ENCODE results near the gene CTNNA3. TPM values are rescaled to one million over a fixed set of nuclear protein-coding genes. Genes with fewer than 3 reads are reported as not detected.

Gene CTNNA3
- polyA plus RNA-seq, 1 experiment, result not detected

DNA sequence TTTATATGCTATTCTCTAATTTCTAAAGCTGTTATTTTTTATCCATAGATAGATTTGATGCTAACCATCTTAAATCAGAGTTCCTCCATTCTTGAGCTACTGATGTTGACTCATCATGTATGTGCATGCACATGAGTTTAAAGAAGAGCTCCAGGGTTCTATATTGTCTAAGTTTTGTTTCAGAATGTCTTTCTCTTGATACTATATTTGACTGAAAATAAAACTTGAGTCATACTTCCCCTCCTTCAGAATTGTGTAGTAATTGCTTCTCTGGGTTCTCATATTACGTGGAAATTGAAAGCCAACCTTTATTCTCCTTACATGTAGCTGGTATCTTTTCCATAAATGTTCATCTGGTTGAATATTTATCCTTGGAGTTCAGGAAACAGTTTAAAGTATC, 680.8 kb downstream of the CTNNA3 start:
- TF ChIP-seq, protein P1, sequence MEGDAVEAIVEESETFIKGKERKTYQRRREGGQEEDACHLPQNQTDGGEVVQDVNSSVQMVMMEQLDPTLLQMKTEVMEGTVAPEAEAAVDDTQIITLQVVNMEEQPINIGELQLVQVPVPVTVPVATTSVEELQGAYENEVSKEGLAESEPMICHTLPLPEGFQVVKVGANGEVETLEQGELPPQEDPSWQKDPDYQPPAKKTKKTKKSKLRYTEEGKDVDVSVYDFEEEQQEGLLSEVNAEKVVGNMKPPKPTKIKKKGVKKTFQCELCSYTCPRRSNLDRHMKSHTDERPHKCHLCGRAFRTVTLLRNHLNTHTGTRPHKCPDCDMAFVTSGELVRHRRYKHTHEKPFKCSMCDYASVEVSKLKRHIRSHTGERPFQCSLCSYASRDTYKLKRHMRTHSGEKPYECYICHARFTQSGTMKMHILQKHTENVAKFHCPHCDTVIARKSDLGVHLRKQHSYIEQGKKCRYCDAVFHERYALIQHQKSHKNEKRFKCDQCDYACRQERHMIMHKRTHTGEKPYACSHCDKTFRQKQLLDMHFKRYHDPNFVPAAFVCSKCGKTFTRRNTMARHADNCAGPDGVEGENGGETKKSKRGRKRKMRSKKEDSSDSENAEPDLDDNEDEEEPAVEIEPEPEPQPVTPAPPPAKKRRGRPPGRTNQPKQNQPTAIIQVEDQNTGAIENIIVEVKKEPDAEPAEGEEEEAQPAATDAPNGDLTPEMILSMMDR (IDR thresholded peaks at IDR 0.05; ENCODE audit: insufficient read depth, low read depth, low read length), result no peak

DNA sequence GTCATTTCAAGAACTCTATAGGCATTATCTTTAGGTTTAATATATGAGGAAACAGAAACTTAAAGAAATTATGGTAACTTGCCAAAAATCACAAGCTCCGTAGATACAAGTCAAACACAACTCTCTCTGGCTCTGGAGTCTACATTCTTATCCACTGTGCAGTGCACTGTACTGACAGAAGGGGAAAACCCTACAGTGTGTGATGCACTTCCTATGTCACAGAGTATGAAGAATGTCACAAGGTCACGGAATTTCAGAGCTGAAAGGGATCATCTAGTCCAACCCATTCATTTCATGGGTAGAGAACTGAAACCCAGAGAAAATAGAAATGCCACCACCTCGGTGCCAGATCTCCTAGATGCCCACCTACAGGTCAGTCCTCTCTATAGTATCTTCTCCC, 684.0 kb downstream of the CTNNA3 start:
- TF ChIP-seq, protein P1 (IDR thresholded peaks at IDR 0.05; ENCODE audit: insufficient read depth, low read depth, low read length), result no peak
- ChIA-PET CTCF (no interaction called here), POLR2A (no interaction called here)
- Histone ChIP-seq H3K27me3 (ENCODE audit: control insufficient read depth, insufficient read depth, low read length) (no peaks in the 10 kb centered on the region), H3K36me3 (ENCODE audit: control insufficient read depth, insufficient read depth, low read length) (no peaks in the 10 kb centered on the region), H3K4me3 (ENCODE audit: low read depth, low read length) (no peak overlapping the region)
- no peak for DNase-seq (ENCODE audit: low read depth)

More for the DNA sequence above, 680.8 kb downstream of the CTNNA3 start:
- no peaks in the 10 kb centered on the region for H3K27me3 ChIP-seq (ENCODE audit: control insufficient read depth, insufficient read depth, low read length)
- H3K4me3 ChIP-seq (ENCODE audit: low read depth, low read length), result no peak overlapping the region
- DNase-seq (ENCODE audit: low read depth), result no peak
- POLR2A ChIA-PET, result no interaction called here
- CTCF ChIA-PET, result no interaction called here
- H3K36me3 ChIP-seq (ENCODE audit: control insufficient read depth, insufficient read depth, low read length), result no peaks in the 10 kb centered on the region

DNA sequence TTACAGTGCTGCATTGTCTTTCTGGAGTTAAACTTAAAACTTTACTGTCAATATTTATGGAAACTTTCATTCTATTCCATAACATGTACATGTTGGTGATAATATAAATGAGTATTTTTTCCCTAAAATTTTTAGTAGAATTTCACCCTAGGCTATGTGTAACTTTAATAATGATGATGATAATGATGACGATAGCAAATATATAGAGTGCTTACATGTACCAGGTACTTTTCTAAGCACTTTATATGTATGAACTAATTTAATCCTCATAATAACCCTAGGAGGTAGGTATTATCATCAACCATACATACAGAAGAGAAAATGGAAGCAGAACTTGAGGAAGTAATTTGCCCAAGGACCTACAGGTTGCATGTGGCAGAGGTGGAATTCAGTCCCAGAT, 684.5 kb downstream of the CTNNA3 start:
- no peak overlapping the region for H3K4me3 ChIP-seq (ENCODE audit: low read depth, low read length)
- ChIA-PET CTCF (no interaction called here), POLR2A (no interaction called here)
- TF ChIP-seq, protein P1 (IDR thresholded peaks at IDR 0.05; ENCODE audit: insufficient read depth, low read depth, low read length), result no peak
- H3K27me3 ChIP-seq (ENCODE audit: control insufficient read depth, insufficient read depth, low read length), result no peaks in the 10 kb centered on the region
- no peaks in the 10 kb centered on the region for H3K36me3 ChIP-seq (ENCODE audit: control insufficient read depth, insufficient read depth, low read length)
- no peak for DNase-seq (ENCODE audit: low read depth)

DNA sequence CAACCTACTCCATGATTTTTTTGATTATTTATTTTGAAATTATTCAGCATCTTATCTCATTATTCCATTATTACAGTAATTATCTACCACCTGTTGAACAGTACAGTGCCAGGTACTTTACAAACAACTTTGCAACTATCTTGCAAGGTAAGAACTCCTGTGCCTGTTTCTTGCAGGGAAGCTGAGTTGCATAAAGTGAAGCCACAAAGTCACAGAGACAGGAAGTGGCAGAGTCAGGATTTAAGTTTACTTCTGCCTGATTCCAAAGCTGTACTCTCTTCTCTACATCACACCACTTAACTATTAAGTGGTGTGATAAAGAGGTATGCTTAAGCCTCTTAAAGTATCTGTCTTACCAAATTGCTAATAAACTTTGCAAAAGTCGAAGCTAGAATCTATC, 690.0 kb downstream of the CTNNA3 start:
- TF ChIP-seq, protein P1 (IDR thresholded peaks at IDR 0.05; ENCODE audit: insufficient read depth, low read depth, low read length), result no peak
- Histone ChIP-seq H3K27me3 (ENCODE audit: control insufficient read depth, insufficient read depth, low read length) (no peaks in the 10 kb centered on the region), H3K4me3 (ENCODE audit: low read depth, low read length) (no peak overlapping the region), H3K36me3 (ENCODE audit: control insufficient read depth, insufficient read depth, low read length) (no peaks in the 10 kb centered on the region)
- CTCF ChIA-PET, result no interaction called here
- no peak for DNase-seq (ENCODE audit: low read depth)
- POLR2A ChIA-PET, result no interaction called here

DNA sequence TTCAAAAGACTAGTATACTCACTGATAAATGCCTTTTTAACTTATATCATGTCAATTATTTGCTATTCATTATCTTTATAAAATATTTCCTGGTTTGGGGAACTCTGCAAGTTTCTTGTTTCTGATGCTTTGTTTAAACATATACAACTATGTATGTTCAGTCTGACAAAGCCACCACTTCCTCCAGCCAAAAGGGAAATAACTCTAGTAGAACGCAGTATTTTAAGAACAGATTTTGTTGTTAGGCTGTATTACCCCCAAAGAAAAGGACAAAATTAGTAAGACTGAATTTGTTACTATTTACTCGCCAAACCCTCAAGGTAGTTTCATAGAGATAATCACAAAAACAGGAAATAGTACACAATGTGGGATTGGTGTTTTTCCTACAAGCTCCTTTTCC, 691.3 kb downstream of the CTNNA3 start:
- Histone ChIP-seq H3K27me3 (ENCODE audit: control insufficient read depth, insufficient read depth, low read length) (no peaks in the 10 kb centered on the region), H3K36me3 (ENCODE audit: control insufficient read depth, insufficient read depth, low read length) (no peaks in the 10 kb centered on the region), H3K4me3 (ENCODE audit: low read depth, low read length) (no peak overlapping the region)
- TF ChIP-seq, protein P1 (IDR thresholded peaks at IDR 0.05; ENCODE audit: insufficient read depth, low read depth, low read length), result no peak
- ChIA-PET CTCF (no interaction called here), POLR2A (no interaction called here)
- DNase-seq (ENCODE audit: low read depth), result no peak

Data from BJ (cell line).